Fibroblast of villous mesenchyme (primary cell): ENCODE data around the gene COG5. TPM values are rescaled to one million over a fixed set of nuclear protein-coding genes. Genes with fewer than 3 reads are reported as not detected.
A peak's percentile ranks its signal among the peaks of the same experiment; 100 is the strongest.

Experiments
- DNase-seq: peaks from one replicate; pipeline ENCODE4 v3.0.0-alpha.2; 2010; ENCODE audit warnings: low read depth
- H3K4me3 ChIP-seq: 2 replicates; pipeline ENCODE4 v1.5.1; 2011; ENCODE audit warnings: low read depth, mild to moderate bottlenecking, low read length
- CTCF ChIP-seq: IDR thresholded peaks from 2 replicates; pipeline ENCODE4 v1.5.1; 2012; ENCODE audit warnings: low read depth, mild to moderate bottlenecking, low read length; ENCODE audit not compliant: insufficient read depth
- total RNA-seq: library from RNA; depleted of rRNA; stranded (reverse); fragments of >200 nt; gene quantifications from 2 replicates; pipeline ENCODE4 v1.2.3, GENCODE V29; 2012

The COG5 gene
- total RNA-seq, 1 donor: 32.0 TPM

DNA sequence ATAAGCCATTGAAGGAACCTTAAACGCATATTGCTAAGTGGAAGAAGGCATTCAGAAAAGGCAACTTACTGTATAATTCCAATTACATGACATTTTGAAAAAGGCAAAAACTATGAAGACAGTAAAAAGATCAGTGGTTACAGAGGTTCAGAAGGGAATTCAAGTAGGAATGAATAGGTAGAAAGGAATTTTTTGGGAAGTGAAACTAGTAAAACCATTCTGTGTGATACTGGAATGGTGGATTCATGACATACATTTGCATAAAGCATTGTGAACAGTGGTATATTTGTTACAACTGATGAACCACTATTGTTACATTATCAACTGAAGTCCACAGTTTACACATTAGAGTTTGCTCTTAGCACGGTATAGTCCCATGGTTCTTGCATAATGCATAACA is 208.1 kb downstream of the COG5 start:
- TF ChIP-seq CTCF: no peak
- H3K4me3 ChIP-seq: no peak overlapping the region
- peak; percentile 4 for DNase-seq

DNA sequence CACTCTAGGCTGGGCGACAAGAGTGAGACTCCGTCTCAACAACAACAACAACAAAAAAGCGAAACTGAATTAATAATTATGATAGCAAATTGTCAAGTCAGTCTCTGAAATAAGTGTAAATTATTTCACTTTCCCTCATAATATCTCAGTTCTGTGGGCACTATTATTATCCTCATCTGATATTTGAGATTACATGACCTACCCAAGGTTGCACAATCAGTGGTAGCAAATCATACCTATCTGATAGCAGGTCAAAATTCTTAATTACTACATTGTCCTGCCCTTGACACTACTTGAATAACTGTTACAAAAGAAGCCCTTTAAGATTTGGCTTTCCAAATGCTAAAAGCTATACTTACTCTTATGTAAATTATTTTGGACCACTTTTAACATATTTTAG is 209.1 kb downstream of the COG5 start:
- no peak overlapping the region for H3K4me3 ChIP-seq
- TF ChIP-seq CTCF: no peak
- DNase-seq: no peak

DNA sequence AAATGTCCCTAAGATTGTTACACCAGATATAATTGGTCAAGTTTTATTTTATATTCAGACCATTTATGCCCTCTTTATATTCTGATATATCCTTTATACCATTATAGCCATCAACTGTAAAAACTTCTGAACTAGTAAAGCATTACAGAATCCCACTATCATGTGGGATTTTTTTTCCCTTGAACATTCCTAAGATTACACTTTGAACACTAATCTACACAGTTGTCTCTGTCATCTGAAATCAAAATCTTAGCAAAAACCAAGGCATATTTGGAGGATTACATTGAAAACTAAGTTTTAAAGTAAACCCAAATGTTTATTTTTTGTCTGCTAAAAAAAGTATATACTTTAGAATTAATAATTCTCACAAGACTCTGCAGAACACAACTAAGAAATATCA is 210.0 kb downstream of the COG5 start:
- TF ChIP-seq CTCF: no peak
- no peak overlapping the region for H3K4me3 ChIP-seq
- DNase-seq: no peak

DNA sequence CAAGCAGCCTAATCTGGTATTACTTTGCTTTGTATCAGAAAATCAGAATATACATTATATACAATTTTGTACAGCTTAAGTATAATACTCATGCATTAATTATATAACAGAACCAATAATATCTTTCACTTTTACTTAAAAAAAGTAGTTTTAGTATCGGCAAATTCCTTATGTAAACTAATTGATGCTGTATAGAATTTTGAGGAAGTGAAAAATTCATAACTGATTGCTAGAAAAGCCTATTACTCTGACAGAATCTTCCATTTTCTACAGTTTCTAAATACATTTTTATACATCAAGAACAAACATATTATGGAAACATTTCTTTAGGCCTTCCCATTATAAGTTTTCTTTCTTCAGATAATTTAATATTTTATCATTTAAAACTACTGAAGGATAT is 217.8 kb downstream of the COG5 start:
- no peak overlapping the region for H3K4me3 ChIP-seq
- no peak for TF ChIP-seq CTCF
- DNase-seq: no peak

DNA sequence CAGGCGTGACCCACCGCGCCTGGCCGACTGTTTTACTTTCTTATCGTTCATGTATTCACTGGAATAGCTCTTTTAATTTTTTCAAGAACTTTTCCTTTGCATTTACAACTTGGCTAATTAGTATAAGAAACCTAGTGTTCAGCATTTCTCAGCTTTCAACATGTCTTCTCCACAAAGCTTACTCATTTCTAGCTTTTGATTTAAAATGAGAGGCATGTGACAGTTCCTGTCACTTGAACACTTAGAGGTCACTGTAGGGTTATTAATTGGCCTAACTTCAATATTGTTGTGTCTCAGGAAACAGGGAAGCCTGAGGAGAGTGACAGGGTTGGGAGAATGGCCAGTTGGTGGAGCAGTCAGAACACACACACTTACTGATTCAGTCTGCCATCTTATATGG is 218.9 kb downstream of the COG5 start:
- DNase-seq: no peak
- TF ChIP-seq CTCF: no peak
- H3K4me3 ChIP-seq: no peak overlapping the region

GRCh38 chr7:107344286-107344685 is 219.4 kb downstream of the COG5 start:
- no peak for TF ChIP-seq CTCF
- no peak overlapping the region for H3K4me3 ChIP-seq
- no peak for DNase-seq

GRCh38 chr7:107338080-107338479 is 225.6 kb downstream of the COG5 start:
- no peak for DNase-seq
- H3K4me3 ChIP-seq: no peak overlapping the region
- TF ChIP-seq CTCF: no peak
